ENCODE measurements around the gene ZNF883. TPM values are rescaled to one million over a fixed set of nuclear protein-coding genes. Genes with fewer than 3 reads are reported as not detected.

Gene ZNF883
- total RNA-seq, 2 experiments from 2014 or later, result 1.1 to 1.6 TPM

- intact Hi-C loops (cut with micrococcal nuclease), result no loop called here
- H3K4me3 Mint-ChIP-seq, result no peak overlapping the region
- no peaks in the 10 kb centered on the region for H3K4me1 Mint-ChIP-seq (ENCODE audit: low read depth)
- no peak for TF ChIP-seq CTCF (IDR thresholded peaks at IDR 0.05)
- ChIA-PET POLR2A (no interaction called here), CTCF (interaction anchor here (0.7 to 1.2 kb wide), 2 partner anchors 9 to 15 kb away, joined by 3 to 6 read pairs; no protein-coding TSS in a partner anchor)
- H3K27ac Mint-ChIP-seq, result no peak overlapping the region
- no peaks in the 10 kb centered on the region for H3K36me3 Mint-ChIP-seq (ENCODE audit: low read depth)
- peaks cover 12% of the 10 kb centered on the region for H3K27me3 Mint-ChIP-seq
- no peak for DNase-seq
- ATAC-seq, result no peak
- H3K9me3 Mint-ChIP-seq, result no peaks in the 10 kb centered on the region
Measured at GRCh38 chr9:112917987-112918362, 94.0 kb downstream of the ZNF883 start.

GRCh38 chr9:112917047-112917986, 94.7 kb downstream of the ZNF883 start:
- Mint-ChIP-seq H3K4me3 (no peak overlapping the region), H3K27me3 (peaks cover 12% of the 10 kb centered on the region), H3K27ac (no peak overlapping the region), H3K9me3 (no peaks in the 10 kb centered on the region), H3K36me3 (ENCODE audit: low read depth) (no peaks in the 10 kb centered on the region), H3K4me1 (ENCODE audit: low read depth) (no peaks in the 10 kb centered on the region)
- ChIA-PET POLR2A (no interaction called here), CTCF (interaction anchor here (0.7 to 1.9 kb wide), 5 partner anchors 10 to 195 kb away, joined by 3 to 6 read pairs (median 4); no protein-coding TSS in a partner anchor)
- intact Hi-C loops (cut with micrococcal nuclease), result no loop called here
- no peak for TF ChIP-seq CTCF (IDR thresholded peaks at IDR 0.05)
- DNase-seq (no peak), ATAC-seq (no peak)

- ATAC-seq, result no peak
- no peak for DNase-seq
- Mint-ChIP-seq H3K4me1 (ENCODE audit: low read depth) (no peaks in the 10 kb centered on the region), H3K27ac (no peak overlapping the region), H3K4me3 (no peak overlapping the region), H3K27me3 (peaks cover 5% of the 10 kb centered on the region), H3K36me3 (ENCODE audit: low read depth) (no peaks in the 10 kb centered on the region), H3K9me3 (no peaks in the 10 kb centered on the region)
- no peak for TF ChIP-seq CTCF (IDR thresholded peaks at IDR 0.05)
- ChIA-PET CTCF (interaction anchor here (0.8 to 1.8 kb wide), 3 partner anchors 12 to 76 kb away, joined by 3 to 8 read pairs (median 6); no protein-coding TSS in a partner anchor), POLR2A (no interaction called here)
- intact Hi-C loops (cut with micrococcal nuclease), result no loop called here
Measured at GRCh38 chr9:112914524-112914923, 97.5 kb downstream of the ZNF883 start.

- H3K27ac Mint-ChIP-seq, result no peak overlapping the region
- no peak overlapping the region for H3K4me3 Mint-ChIP-seq
- no peak for TF ChIP-seq CTCF (IDR thresholded peaks at IDR 0.05)
- H3K27me3 Mint-ChIP-seq, result peaks cover 5% of the 10 kb centered on the region
- POLR2A ChIA-PET, result no interaction called here
- CTCF ChIA-PET, result interaction anchor here (0.8 to 1.8 kb wide), 4 partner anchors 10 to 75 kb away, joined by 3 to 8 read pairs (median 6); no protein-coding TSS in a partner anchor
- no peaks in the 10 kb centered on the region for H3K9me3 Mint-ChIP-seq
- H3K4me1 Mint-ChIP-seq (ENCODE audit: low read depth), result no peaks in the 10 kb centered on the region
- no peak for ATAC-seq
- no peak for DNase-seq
- intact Hi-C loops (cut with micrococcal nuclease), result no loop called here
- no peaks in the 10 kb centered on the region for H3K36me3 Mint-ChIP-seq (ENCODE audit: low read depth)
Measured at GRCh38 chr9:112913326-112913725, 98.7 kb downstream of the ZNF883 start.

- no peaks in the 10 kb centered on the region for H3K9me3 Mint-ChIP-seq
- H3K4me1 Mint-ChIP-seq (ENCODE audit: low read depth), result no peaks in the 10 kb centered on the region
- H3K36me3 Mint-ChIP-seq (ENCODE audit: low read depth), result no peaks in the 10 kb centered on the region
- ChIA-PET CTCF (interaction anchor here (0.9 kb wide), 1 partner anchor 9 kb away, joined by 5 read pairs; no protein-coding TSS in a partner anchor), POLR2A (no interaction called here)
- DNase-seq, result no peak
- no peak for TF ChIP-seq CTCF (IDR thresholded peaks at IDR 0.05)
- intact Hi-C loops (cut with micrococcal nuclease), result no loop called here
- H3K27ac Mint-ChIP-seq, result no peak overlapping the region
- H3K27me3 Mint-ChIP-seq, result peaks cover 7% of the 10 kb centered on the region
- no peak overlapping the region for H3K4me3 Mint-ChIP-seq
- ATAC-seq, result no peak
Measured at GRCh38 chr9:112912636-112913035, 99.4 kb downstream of the ZNF883 start.

Data from activated CD8-positive, alpha-beta T cell treated with anti-CD3 and anti-CD28 coated beads for 36 hours (primary cell).